ENCODE measurements around the gene PPIL6.

The PPIL6 gene

DNA sequence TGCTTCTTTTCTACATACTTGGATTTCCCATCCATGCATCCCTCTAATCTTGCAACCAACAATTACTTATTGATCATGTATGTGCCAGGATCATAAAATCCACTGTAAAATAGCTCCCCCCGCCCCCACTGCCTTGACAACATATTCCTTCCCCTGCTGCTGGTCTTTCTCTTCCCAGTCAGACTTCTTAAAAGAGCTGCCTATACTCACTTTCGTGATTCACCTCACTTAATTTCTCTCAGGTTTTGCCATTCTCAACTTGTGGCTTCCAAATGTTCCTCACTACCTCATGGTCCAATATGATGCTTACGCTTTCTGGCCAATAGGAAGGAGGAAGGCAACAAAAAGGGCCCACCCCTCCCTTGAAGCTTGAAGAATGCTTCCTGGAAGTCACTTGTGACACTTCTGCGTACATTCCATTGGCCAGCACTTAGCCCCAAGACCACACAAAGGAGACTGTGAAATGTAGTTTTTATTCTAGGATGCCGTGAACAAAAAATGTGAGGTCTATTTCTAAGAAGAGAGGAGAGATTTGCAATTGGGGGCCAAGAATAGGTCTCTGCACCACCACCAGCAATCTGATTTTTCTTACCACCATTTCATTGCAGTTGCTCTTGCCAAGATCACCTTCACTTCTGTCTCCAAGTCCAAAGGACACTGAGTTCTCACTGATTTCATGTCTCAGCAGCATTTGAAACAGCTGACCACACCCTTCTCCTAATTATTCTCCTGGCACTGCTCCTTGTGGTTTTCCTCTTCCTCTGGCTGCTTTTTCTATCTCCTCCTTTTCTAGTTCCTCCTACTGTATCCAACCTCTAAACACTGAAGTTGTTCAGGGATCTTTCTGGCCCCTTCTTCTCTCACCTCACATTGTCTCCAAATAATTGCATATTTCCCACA, 88.9 kb downstream of the PPIL6 start:
- Histone ChIP-seq H3K27ac (no peak overlapping the region), H3K4me3 (no peak overlapping the region)
- TF ChIP-seq, protein P1, sequence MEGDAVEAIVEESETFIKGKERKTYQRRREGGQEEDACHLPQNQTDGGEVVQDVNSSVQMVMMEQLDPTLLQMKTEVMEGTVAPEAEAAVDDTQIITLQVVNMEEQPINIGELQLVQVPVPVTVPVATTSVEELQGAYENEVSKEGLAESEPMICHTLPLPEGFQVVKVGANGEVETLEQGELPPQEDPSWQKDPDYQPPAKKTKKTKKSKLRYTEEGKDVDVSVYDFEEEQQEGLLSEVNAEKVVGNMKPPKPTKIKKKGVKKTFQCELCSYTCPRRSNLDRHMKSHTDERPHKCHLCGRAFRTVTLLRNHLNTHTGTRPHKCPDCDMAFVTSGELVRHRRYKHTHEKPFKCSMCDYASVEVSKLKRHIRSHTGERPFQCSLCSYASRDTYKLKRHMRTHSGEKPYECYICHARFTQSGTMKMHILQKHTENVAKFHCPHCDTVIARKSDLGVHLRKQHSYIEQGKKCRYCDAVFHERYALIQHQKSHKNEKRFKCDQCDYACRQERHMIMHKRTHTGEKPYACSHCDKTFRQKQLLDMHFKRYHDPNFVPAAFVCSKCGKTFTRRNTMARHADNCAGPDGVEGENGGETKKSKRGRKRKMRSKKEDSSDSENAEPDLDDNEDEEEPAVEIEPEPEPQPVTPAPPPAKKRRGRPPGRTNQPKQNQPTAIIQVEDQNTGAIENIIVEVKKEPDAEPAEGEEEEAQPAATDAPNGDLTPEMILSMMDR (IDR thresholded peaks at IDR 0.05), result no peak
- DNase-seq (ENCODE audit: low spot score), result no peak

DNA sequence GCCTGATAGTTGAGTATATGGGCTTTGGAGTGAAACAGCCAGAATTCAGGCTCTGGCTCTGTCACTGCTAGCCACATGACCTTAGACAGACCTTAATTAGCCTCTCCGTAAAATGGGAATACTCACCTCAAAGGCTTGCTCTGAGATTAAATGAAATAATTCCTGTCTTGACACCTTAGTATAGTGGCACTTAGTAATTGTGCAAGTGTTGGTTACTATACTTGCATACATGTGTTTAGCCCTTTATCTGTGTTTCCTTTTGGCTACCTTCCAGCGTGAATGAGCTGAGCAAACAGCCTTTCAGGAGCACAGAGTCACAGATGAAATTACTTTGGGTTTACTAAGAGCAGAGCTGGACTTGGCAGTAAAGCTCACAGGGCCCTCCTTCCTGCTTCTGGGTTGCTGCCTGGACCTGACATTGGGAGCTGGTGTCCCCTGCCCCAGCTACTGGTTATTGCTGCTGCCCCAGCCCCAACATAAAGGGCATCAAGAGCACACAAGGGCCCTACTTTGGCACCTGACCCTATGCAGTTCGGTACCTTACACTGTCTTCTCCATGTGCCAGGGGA, 90.9 kb downstream of the PPIL6 start:
- TF ChIP-seq, protein P1 (IDR thresholded peaks at IDR 0.05), result no peak
- H3K4me3 ChIP-seq, result no peak overlapping the region
- peak overlapping the region; percentile 22 to 53 for H3K27ac ChIP-seq
- no peak for DNase-seq (ENCODE audit: low spot score)

DNA sequence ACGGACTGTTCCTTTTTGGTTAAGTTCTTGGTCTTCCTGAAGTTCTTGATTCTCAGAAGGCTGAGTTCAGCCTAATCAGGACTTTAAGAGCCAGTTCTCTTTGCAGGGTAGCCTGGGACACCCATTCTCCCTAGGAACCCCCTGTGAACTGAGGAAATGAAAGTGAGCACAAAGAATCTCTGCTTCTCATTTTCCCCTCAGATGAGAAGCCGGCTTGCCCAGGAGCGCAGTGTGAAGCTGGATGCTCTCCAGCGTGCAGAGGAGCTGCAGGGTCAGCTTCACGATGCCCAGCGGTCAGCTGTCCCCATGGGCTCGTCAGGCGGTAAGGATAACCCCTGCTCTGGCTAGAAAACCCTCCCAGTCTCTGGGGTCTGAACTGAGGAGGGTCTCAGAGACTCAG, 92.2 kb downstream of the PPIL6 start:
- H3K27ac ChIP-seq, result no peak overlapping the region
- DNase-seq (ENCODE audit: low spot score), result no peak

GRCh38 chr6:109347779-109348178, 92.6 kb downstream of the PPIL6 start:
- no peak overlapping the region for H3K27ac ChIP-seq
- DNase-seq (ENCODE audit: low spot score), result no peak
- no peak overlapping the region for H3K4me3 ChIP-seq
- TF ChIP-seq, protein P1 (IDR thresholded peaks at IDR 0.05), result no peak

More for the DNA sequence above, 92.2 kb downstream of the PPIL6 start:
- TF ChIP-seq, protein P1 (IDR thresholded peaks at IDR 0.05), result no peak
- H3K4me3 ChIP-seq, result no peak overlapping the region

GRCh38 chr6:109345986-109346385, 94.4 kb downstream of the PPIL6 start:
- DNase-seq (ENCODE audit: low spot score), result no peak
- Histone ChIP-seq H3K4me3 (no peak overlapping the region), H3K27ac (no peak overlapping the region)
- TF ChIP-seq, protein P1 (IDR thresholded peaks at IDR 0.05), result no peak

GRCh38 chr6:109344226-109344625, 96.2 kb downstream of the PPIL6 start:
- TF ChIP-seq, protein P1 (IDR thresholded peaks at IDR 0.05), result no peak
- DNase-seq (ENCODE audit: low spot score), result no peak
- Histone ChIP-seq H3K4me3 (no peak overlapping the region), H3K27ac (no peak overlapping the region)

- TF ChIP-seq, protein P1 (IDR thresholded peaks at IDR 0.05), result no peak
- no peak overlapping the region for H3K4me3 ChIP-seq
- DNase-seq (ENCODE audit: low spot score), result no peak
- no peak overlapping the region for H3K27ac ChIP-seq
Measured at GRCh38 chr6:109343518-109343917, 96.9 kb downstream of the PPIL6 start.
